ENCODE measurements around the gene KRT26. TPM values are rescaled to one million over a fixed set of nuclear protein-coding genes. Genes with fewer than 3 reads are reported as not detected.

KRT26 gene
- total RNA-seq, 4 donors from 2014 or later = 0.34 to 7.2 (median 1.8) TPM

DNA sequence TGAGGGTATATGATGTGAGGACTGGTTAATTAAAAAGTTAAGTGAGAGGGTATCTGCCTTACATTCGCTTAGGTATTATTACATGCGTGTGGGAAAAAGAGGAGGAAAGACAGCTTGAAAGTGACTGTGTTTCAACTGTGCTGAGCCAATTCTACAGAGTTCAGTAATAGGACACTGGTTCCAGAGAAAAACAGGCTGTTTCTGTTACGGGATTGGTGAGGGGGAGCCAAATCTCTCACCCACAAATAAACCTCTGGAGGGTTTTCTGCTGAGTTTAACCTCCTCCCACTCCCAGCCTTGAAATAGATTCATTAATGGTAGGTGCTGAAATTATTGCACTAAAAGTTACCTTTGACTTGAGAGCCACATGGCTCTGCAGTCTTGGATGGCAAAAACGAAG is 3.9 kb upstream of the KRT26 start:
- Histone ChIP-seq H3K36me3 (no peaks in the 10 kb centered on the region), H3K4me3 (no peak overlapping the region), H3K27me3 (peaks cover 45% of the 10 kb centered on the region), H3K27ac (no peak overlapping the region), H3K4me1 (peaks cover 4% of the 10 kb centered on the region), H3K9me3 (no peaks in the 10 kb centered on the region)
- 69% methylated on average over 4 of the region's 4 CpGs for WGBS
- DNase-seq (ENCODE audit: low spot score in 2 of 2) = no peak
- TF ChIP-seq POLR2AphosphoS5 (IDR thresholded peaks at IDR 0.05) (no peak), EP300 (IDR thresholded peaks at IDR 0.05) (no peak), POLR2A (IDR thresholded peaks at IDR 0.05) (no peak)
- TF ChIP-seq, protein P1, sequence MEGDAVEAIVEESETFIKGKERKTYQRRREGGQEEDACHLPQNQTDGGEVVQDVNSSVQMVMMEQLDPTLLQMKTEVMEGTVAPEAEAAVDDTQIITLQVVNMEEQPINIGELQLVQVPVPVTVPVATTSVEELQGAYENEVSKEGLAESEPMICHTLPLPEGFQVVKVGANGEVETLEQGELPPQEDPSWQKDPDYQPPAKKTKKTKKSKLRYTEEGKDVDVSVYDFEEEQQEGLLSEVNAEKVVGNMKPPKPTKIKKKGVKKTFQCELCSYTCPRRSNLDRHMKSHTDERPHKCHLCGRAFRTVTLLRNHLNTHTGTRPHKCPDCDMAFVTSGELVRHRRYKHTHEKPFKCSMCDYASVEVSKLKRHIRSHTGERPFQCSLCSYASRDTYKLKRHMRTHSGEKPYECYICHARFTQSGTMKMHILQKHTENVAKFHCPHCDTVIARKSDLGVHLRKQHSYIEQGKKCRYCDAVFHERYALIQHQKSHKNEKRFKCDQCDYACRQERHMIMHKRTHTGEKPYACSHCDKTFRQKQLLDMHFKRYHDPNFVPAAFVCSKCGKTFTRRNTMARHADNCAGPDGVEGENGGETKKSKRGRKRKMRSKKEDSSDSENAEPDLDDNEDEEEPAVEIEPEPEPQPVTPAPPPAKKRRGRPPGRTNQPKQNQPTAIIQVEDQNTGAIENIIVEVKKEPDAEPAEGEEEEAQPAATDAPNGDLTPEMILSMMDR (IDR thresholded peaks at IDR 0.05) = no peak

DNA sequence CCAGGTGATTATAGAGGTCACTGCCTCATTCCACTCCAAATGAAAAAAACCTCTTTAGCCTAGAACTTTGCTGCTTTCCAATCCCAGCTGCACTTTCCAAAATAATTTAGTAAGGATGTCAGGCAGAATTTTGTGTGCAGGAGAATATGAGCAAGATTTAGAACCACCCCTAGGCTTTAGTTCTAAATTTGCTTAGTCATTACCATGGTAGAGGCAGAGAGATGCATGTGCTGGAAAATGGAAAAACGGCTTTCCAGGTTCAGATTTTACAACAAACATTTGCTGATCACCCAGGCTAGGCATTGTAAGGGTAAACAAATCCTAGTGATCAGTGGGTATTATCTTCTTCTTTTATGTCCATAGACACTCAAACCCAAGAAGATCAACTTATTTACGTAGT is 6.3 kb downstream of the KRT26 start:
- no peak for DNase-seq (ENCODE audit: low spot score in 2 of 2)
- H3K9me3 ChIP-seq = peaks cover 5% of the 10 kb centered on the region
- H3K36me3 ChIP-seq = no peaks in the 10 kb centered on the region
- WGBS = 94% methylated on average over 2 of the region's 2 CpGs
- no peaks in the 10 kb centered on the region for H3K4me1 ChIP-seq
- H3K4me3 ChIP-seq = no peak overlapping the region
- H3K27me3 ChIP-seq = peaks cover 6% of the 10 kb centered on the region
- no peak overlapping the region for H3K27ac ChIP-seq
- TF ChIP-seq POLR2A (IDR thresholded peaks at IDR 0.05) (no peak), EP300 (IDR thresholded peaks at IDR 0.05) (no peak), POLR2AphosphoS5 (IDR thresholded peaks at IDR 0.05) (no peak)
- TF ChIP-seq, protein P1 (IDR thresholded peaks at IDR 0.05) = no peak

DNA sequence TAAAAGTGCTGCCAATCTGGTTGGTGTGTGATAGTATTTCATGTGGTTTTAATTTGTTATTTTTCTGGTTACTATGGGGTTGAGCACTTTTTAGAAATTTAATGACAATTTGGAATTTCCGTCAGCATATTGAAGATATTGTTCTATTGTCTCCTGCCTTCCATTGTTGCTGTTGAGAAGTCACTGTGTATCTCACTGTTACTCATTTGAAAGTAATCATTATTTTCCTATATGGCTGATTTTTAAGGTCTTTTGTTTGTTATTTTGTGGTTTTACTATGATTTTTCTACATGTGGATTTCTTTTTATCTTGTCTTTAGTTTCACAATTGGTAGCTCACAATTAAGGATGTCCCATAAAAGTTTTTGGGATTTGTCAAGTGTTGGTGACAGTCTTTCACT is 8.2 kb downstream of the KRT26 start:
- TF ChIP-seq, protein P1 (IDR thresholded peaks at IDR 0.05) = no peak
- no peak for TF ChIP-seq POLR2AphosphoS5 (IDR thresholded peaks at IDR 0.05)
- no peak for TF ChIP-seq EP300 (IDR thresholded peaks at IDR 0.05)
- TF ChIP-seq POLR2A (IDR thresholded peaks at IDR 0.05) = no peak
- DNase-seq (ENCODE audit: low spot score in 2 of 2) = no peak

DNA sequence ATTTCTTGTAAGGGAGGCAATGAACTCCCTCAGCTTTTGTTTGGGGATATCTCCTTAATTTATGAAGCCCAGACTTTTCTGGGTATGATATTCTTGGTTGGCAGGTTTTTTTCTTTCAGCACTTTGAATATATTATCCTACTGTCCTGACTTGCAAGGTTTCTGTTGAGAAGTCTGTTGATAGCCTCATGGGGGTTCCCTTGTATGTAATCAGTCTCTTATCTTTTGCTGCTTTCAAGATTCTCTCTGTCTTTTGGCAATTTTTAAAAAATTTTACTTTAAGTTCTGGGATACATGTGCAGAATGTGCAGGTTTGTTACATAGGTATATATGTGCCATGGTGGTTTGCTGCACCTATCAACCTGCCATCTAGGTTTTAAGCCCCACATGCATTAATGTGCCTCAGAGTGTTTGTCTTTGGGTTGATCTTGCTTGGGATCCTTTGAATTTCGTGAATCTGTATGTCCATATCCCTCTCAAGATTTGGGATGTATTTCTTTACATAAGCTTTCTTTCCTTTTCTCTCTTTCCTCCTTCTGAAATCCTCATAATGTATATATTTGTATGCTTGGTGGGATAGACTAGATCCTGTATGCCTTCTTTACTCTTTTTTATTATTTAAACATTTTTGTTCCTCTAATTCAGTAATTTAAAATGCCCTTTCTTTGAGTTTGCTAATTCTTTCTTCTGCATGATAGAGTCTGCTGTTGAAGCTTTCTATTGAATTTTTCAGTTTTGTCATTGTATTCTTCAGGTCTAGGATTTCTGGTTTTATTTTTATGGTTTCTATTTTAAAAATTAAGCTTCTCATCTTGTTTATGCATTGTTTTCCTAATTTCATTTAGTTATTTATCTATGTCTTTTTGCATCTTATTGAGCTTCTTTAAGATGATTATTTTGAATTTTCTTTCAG is 11.6 kb downstream of the KRT26 start:
- Histone ChIP-seq H3K27me3 (no peaks in the 10 kb centered on the region), H3K36me3 (no peaks in the 10 kb centered on the region), H3K4me1 (no peaks in the 10 kb centered on the region), H3K9me3 (peaks cover 10% of the 10 kb centered on the region), H3K27ac (no peak overlapping the region), H3K4me3 (no peak overlapping the region)
- DNase-seq (ENCODE audit: low spot score in 2 of 2) = no peak
- no peak for TF ChIP-seq POLR2AphosphoS5 (IDR thresholded peaks at IDR 0.05)
- TF ChIP-seq, protein P1 (IDR thresholded peaks at IDR 0.05) = no peak
- no peak for TF ChIP-seq POLR2A (IDR thresholded peaks at IDR 0.05)
- TF ChIP-seq EP300 (IDR thresholded peaks at IDR 0.05) = no peak
- WGBS = 25% methylated on average over 1 of the region's 1 CpG

More for the DNA sequence above, 8.2 kb downstream of the KRT26 start:
- Histone ChIP-seq H3K36me3 (no peaks in the 10 kb centered on the region), H3K9me3 (peaks cover 10% of the 10 kb centered on the region), H3K27ac (no peak overlapping the region), H3K27me3 (no peaks in the 10 kb centered on the region), H3K4me3 (no peak overlapping the region), H3K4me1 (no peaks in the 10 kb centered on the region)
- 70% methylated on average over 1 of the region's 1 CpG for WGBS

DNA sequence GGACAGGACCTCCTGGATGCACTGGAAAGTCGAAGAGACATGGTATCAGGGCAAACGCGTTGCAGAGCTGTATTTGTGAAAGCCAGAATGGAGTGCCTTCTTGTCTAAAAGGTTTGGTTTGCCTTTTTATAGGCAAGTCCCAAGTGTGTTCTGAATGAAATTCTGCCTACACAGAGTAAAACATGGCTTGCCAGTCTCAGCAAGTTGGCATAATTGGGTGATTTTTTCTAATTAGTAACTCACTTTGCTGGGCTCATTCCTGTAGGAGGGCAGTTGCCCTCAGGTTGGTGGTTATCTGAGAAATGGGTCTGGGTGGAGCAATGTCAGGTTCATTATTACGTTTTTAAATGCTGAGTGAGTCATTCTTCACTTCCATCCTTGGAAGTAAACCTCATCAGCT is 16.8 kb downstream of the KRT26 start, which contains the start of gene KRT25:
Gene KRT25 (minus strand): TSS at position 101 of the 400 bp plus-strand sequence. CDS start 60 bp downstream, at position 41.
- no peaks in the 10 kb centered on the region for H3K36me3 ChIP-seq
- H3K9me3 ChIP-seq = peaks cover 2% of the 10 kb centered on the region
- H3K4me1 ChIP-seq = no peaks in the 10 kb centered on the region
- no peak within 1 kb of the TSS for H3K4me3 ChIP-seq
- 73% methylated on average over 4 of the region's 4 CpGs for WGBS
- no peak for TF ChIP-seq POLR2AphosphoS5 (IDR thresholded peaks at IDR 0.05)
- TF ChIP-seq, protein P1 (IDR thresholded peaks at IDR 0.05) = no peak
- no peak for TF ChIP-seq EP300 (IDR thresholded peaks at IDR 0.05)
- TF ChIP-seq POLR2A (IDR thresholded peaks at IDR 0.05) = no peak
- peaks cover 9% of the 10 kb centered on the region for H3K27me3 ChIP-seq
- no peak within 1 kb of the TSS for H3K27ac ChIP-seq
- DNase-seq (ENCODE audit: low spot score in 2 of 2) = no peak

Data from suprapubic skin (tissue), 4 donors.